Measurements from ENCODE around the gene ETV3. TPM values are rescaled to one million over a fixed set of nuclear protein-coding genes. Genes with fewer than 3 reads are reported as not detected.

Gene ETV3
- total and polyA plus RNA-seq, 10 of the 15 experiments (the other 5 are each of a cell fraction or from before 2014, with no cell fraction given), result 1.7 to 13.8 (median 7.2) TPM

DNA sequence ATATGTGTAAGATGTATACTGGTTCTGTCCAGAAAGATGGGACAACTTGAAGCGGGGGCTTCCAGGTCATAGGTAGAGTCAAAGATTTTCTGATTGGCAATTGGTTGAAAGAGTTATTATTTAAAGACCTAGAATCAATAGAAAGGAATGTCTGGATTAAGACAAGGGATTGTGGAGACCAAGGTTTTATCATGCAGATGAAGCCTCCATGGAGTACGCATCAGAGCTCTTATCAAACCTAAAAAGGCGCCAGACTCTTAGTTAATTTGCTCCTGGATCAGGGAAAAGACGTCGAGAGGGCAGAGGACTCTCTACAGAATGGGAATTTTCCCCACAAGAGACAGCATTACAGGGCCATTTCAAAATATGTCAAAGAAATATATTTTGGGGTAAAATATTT, 23.7 kb upstream of the ETV3 start:
- peaks cover 0 to 2% of the 10 kb centered on the region in 2 experiments; a peak in 2 of 4 replicates for H3K27me3 ChIP-seq (replicated peaks in 1 of 2; ENCODE audit: control insufficient read depth in 2 of 2, insufficient read depth in 2 of 2, low read length in 1 of 2)
- no peak overlapping the region for H3K27ac ChIP-seq (ENCODE audit: control insufficient read depth, insufficient read depth)
- peaks cover 1% of the 10 kb centered on the region for H3K4me1 ChIP-seq (ENCODE audit: control insufficient read depth, insufficient read depth, low read length)
- ATAC-seq (no peak), DNase-seq (ENCODE audit: low read depth, low spot score) (no peak), FAIRE-seq (no peak)
- no TSS peak for BruUV-seq (replicated peaks)
- no peak overlapping the region for H3K4me2 ChIP-seq (ENCODE audit: control insufficient read depth, insufficient read depth)
- no peak overlapping the region for H2AFZ ChIP-seq (ENCODE audit: control insufficient read depth, low read depth, low read length)
- no peak overlapping the region for H3K4me3 ChIP-seq
- ChIA-PET RAD21 (ENCODE audit: unreplicated experiment) (interaction anchor here (1.0 kb wide), 1 partner anchor 72 kb away, joined by 3 read pairs; no protein-coding TSS in a partner anchor), SMC1A (ENCODE audit: uncharacterized antibody, unreplicated experiment) (interaction anchor here (1.0 to 1.9 kb wide), 2 partner anchors 72 to 88 kb away, joined by 3 to 9 read pairs; no protein-coding TSS in a partner anchor), CTCF (interaction anchor here (0.7 to 18.4 kb wide), 2 partner anchors 77 to 195 kb away, joined by 3 to 715 read pairs; no protein-coding TSS in a partner anchor), POLR2A (no interaction called here)
- intact Hi-C loops (cut with micrococcal nuclease; ENCODE audit: unreplicated experiment), result no loop called here
- H3K36me3 ChIP-seq (ENCODE audit: control insufficient read depth in 2 of 2, insufficient read depth in 2 of 2, low read length in 1 of 2), result no peaks in the 10 kb centered on the region
- WGBS (ENCODE audit: insufficient coverage, insufficient replicate concordance, low lambda C conversion rate, missing lambda C conversion rate), result 6% methylated on average over 5 of the region's 5 CpGs
- no peaks in the 10 kb centered on the region for H4K20me1 ChIP-seq (ENCODE audit: control insufficient read depth, insufficient read depth)
- H3K79me2 ChIP-seq (ENCODE audit: control insufficient read depth, insufficient read depth, low read length), result no peaks in the 10 kb centered on the region
- H3K9me3 ChIP-seq (replicated peaks; ENCODE audit: control insufficient read depth, insufficient read depth, low read length), result no peaks in the 10 kb centered on the region
- no peak for TF ChIP-seq KLF5 (IDR thresholded peaks at IDR 0.05; ENCODE audit: partially characterized antibody)
- H3K9ac ChIP-seq (ENCODE audit: control insufficient read depth, insufficient read depth, low read length), result no peak overlapping the region
- in situ Hi-C loops (cut with MboI), result no loop called here

DNA sequence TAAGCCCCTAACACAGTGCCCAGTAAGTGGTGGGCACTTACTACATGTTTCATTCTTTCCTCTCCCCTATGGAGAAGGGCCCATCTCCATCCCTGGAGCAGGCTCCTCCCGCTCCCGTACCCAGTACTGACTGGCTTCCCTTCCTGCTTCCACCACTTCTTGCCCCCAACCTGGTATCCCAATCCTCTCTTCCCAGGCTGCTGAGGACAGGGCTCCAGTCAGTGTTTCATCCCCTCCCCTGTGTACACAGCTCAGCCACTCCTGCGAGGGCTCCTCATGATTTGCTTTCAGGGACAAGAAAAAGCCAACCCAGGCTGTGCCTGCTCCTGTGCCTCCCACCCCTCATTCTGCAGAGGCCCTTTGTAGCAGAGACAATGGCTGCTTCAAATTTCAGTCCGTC, 20.8 kb upstream of the ETV3 start:
- ChIA-PET RAD21 (ENCODE audit: unreplicated experiment) (interaction anchor here (0.8 to 14.0 kb wide), 2 partner anchors 69 to 70 kb away, joined by 8 to 442 read pairs; no protein-coding TSS in a partner anchor), POLR2A (interaction anchor here (1.1 kb wide), 1 partner anchor 69 kb away, joined by 3 read pairs; no protein-coding TSS in a partner anchor), CTCF (interaction anchor here (0.6 to 18.4 kb wide), 4 partner anchors 12 to 809 kb away, joined by 3 to 715 read pairs (median 50); no protein-coding TSS in a partner anchor), SMC1A (ENCODE audit: uncharacterized antibody, unreplicated experiment) (interaction anchor here (0.9 to 14.0 kb wide), 2 partner anchors 10 to 72 kb away, joined by 3 to 383 read pairs; no protein-coding TSS in a partner anchor)
- no peaks in the 10 kb centered on the region for H3K36me3 ChIP-seq (ENCODE audit: control insufficient read depth in 2 of 2, insufficient read depth in 2 of 2, low read length in 1 of 2)
- WGBS (ENCODE audit: insufficient coverage, insufficient replicate concordance, low lambda C conversion rate, missing lambda C conversion rate), result 0% methylated on average over 4 of the region's 4 CpGs
- no peaks in the 10 kb centered on the region for H4K20me1 ChIP-seq (ENCODE audit: control insufficient read depth, insufficient read depth)
- H3K27me3 ChIP-seq (replicated peaks in 1 of 2; ENCODE audit: control insufficient read depth in 2 of 2, insufficient read depth in 2 of 2, low read length in 1 of 2), result peaks cover 0 to 2% of the 10 kb centered on the region in 2 experiments; a peak in 2 of 4 replicates
- no peaks in the 10 kb centered on the region for H3K9me3 ChIP-seq (replicated peaks; ENCODE audit: control insufficient read depth, insufficient read depth, low read length)
- in situ Hi-C loops (cut with MboI), result no loop called here
- intact Hi-C loops (cut with micrococcal nuclease; ENCODE audit: unreplicated experiment), result loop anchor here (10.0 kb wide), 1 partner anchor 244 kb away; no protein-coding TSS in a partner anchor
- H3K4me3 ChIP-seq, result no peak overlapping the region
- H3K27ac ChIP-seq (ENCODE audit: control insufficient read depth, insufficient read depth), result no peak overlapping the region
- FAIRE-seq, result no peak
- peaks cover 9% of the 10 kb centered on the region for H3K4me1 ChIP-seq (ENCODE audit: control insufficient read depth, insufficient read depth, low read length)
- H3K79me2 ChIP-seq (ENCODE audit: control insufficient read depth, insufficient read depth, low read length), result no peaks in the 10 kb centered on the region
- H2AFZ ChIP-seq (ENCODE audit: control insufficient read depth, low read depth, low read length), result no peak overlapping the region
- no peak for ATAC-seq
- H3K9ac ChIP-seq (ENCODE audit: control insufficient read depth, insufficient read depth, low read length), result no peak overlapping the region
- no peak for DNase-seq (ENCODE audit: low read depth, low spot score)
- no TSS peak for BruUV-seq (replicated peaks)
- H3K4me2 ChIP-seq (ENCODE audit: control insufficient read depth, insufficient read depth), result no peak overlapping the region
- TF ChIP-seq SREBF2 (IDR thresholded peaks at IDR 0.05; ENCODE audit: low read length), result no peak
- TF ChIP-seq, protein P1, sequence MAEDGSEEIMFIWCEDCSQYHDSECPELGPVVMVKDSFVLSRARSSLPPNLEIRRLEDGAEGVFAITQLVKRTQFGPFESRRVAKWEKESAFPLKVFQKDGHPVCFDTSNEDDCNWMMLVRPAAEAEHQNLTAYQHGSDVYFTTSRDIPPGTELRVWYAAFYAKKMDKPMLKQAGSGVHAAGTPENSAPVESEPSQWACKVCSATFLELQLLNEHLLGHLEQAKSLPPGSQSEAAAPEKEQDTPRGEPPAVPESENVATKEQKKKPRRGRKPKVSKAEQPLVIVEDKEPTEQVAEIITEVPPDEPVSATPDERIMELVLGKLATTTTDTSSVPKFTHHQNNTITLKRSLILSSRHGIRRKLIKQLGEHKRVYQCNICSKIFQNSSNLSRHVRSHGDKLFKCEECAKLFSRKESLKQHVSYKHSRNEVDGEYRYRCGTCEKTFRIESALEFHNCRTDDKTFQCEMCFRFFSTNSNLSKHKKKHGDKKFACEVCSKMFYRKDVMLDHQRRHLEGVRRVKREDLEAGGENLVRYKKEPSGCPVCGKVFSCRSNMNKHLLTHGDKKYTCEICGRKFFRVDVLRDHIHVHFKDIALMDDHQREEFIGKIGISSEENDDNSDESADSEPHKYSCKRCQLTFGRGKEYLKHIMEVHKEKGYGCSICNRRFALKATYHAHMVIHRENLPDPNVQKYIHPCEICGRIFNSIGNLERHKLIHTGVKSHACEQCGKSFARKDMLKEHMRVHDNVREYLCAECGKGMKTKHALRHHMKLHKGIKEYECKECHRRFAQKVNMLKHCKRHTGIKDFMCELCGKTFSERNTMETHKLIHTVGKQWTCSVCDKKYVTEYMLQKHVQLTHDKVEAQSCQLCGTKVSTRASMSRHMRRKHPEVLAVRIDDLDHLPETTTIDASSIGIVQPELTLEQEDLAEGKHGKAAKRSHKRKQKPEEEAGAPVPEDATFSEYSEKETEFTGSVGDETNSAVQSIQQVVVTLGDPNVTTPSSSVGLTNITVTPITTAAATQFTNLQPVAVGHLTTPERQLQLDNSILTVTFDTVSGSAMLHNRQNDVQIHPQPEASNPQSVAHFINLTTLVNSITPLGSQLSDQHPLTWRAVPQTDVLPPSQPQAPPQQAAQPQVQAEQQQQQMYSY (CRISPR knock-in tag; IDR thresholded peaks at IDR 0.05), result no peak
- TF ChIP-seq GABPA (IDR thresholded peaks at IDR 0.05; ENCODE audit: low read depth), result no peak
- TF ChIP-seq, protein P2, sequence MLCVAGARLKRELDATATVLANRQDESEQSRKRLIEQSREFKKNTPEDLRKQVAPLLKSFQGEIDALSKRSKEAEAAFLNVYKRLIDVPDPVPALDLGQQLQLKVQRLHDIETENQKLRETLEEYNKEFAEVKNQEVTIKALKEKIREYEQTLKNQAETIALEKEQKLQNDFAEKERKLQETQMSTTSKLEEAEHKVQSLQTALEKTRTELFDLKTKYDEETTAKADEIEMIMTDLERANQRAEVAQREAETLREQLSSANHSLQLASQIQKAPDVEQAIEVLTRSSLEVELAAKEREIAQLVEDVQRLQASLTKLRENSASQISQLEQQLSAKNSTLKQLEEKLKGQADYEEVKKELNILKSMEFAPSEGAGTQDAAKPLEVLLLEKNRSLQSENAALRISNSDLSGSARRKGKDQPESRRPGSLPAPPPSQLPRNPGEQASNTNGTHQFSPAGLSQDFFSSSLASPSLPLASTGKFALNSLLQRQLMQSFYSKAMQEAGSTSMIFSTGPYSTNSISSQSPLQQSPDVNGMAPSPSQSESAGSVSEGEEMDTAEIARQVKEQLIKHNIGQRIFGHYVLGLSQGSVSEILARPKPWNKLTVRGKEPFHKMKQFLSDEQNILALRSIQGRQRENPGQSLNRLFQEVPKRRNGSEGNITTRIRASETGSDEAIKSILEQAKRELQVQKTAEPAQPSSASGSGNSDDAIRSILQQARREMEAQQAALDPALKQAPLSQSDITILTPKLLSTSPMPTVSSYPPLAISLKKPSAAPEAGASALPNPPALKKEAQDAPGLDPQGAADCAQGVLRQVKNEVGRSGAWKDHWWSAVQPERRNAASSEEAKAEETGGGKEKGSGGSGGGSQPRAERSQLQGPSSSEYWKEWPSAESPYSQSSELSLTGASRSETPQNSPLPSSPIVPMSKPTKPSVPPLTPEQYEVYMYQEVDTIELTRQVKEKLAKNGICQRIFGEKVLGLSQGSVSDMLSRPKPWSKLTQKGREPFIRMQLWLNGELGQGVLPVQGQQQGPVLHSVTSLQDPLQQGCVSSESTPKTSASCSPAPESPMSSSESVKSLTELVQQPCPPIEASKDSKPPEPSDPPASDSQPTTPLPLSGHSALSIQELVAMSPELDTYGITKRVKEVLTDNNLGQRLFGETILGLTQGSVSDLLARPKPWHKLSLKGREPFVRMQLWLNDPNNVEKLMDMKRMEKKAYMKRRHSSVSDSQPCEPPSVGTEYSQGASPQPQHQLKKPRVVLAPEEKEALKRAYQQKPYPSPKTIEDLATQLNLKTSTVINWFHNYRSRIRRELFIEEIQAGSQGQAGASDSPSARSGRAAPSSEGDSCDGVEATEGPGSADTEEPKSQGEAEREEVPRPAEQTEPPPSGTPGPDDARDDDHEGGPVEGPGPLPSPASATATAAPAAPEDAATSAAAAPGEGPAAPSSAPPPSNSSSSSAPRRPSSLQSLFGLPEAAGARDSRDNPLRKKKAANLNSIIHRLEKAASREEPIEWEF (IDR thresholded peaks at IDR 0.05; ENCODE audit: insufficient replicate concordance, low read depth, low read length), result no peak
- no peak for TF ChIP-seq HCFC1 (IDR thresholded peaks at IDR 0.05; ENCODE audit: low read length)
- no peak for TF ChIP-seq HDAC6 (IDR thresholded peaks at IDR 0.05; ENCODE audit: unreplicated experiment)
- TF ChIP-seq JUNB (IDR thresholded peaks at IDR 0.05), result no peak

All from GM12878 (cell line).